ENCODE results near the gene PCDHGB6. TPM values are rescaled to one million over a fixed set of nuclear protein-coding genes. Genes with fewer than 3 reads are reported as not detected.
"Not testable (repeated sequence)": the region's sequence is repeated elsewhere in the genome, so short reads cannot be mapped to it uniquely, and the experiment has no call there.

PCDHGB6 gene
- total RNA-seq, 1 donor from 2014 or later, result 3.6 TPM

DNA sequence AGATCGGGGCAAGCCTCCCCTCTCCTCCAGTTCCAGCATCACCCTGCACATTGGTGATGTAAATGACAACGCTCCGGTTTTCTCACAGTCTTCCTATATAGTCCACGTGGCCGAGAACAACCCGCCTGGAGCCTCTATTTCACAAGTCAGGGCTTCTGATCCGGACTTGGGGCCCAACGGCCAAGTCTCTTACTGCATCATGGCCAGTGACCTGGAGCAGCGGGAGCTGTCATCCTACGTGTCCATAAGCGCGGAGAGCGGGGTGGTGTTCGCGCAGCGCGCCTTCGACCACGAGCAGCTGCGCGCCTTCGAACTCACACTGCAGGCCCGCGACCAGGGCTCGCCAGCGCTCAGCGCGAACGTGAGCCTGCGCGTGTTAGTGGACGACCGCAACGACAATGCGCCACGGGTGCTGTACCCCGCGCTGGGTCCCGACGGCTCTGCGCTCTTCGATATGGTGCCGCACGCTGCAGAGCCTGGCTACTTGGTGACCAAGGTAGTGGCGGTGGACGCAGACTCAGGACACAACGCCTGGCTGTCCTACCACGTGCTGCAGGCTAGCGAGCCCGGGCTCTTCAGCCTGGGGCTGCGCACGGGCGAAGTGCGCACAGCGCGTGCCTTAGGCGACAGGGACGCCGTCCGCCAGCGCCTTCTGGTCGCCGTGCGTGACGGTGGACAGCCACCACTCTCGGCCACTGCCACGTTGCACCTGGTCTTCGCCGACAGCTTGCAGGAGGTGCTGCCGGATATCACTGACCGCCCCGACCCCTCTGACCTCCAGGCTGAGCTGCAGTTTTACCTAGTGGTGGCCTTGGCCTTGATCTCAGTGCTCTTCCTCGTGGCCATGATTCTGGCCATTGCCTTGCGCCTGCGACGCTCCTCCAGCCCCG is 18.4 kb upstream of the PCDHGB6 start:
- H3K4me3 ChIP-seq (ENCODE audit: low read depth, low read length), result no peak overlapping the region
- no peak for DNase-seq (ENCODE audit: low read depth)
- TF ChIP-seq, protein P1, sequence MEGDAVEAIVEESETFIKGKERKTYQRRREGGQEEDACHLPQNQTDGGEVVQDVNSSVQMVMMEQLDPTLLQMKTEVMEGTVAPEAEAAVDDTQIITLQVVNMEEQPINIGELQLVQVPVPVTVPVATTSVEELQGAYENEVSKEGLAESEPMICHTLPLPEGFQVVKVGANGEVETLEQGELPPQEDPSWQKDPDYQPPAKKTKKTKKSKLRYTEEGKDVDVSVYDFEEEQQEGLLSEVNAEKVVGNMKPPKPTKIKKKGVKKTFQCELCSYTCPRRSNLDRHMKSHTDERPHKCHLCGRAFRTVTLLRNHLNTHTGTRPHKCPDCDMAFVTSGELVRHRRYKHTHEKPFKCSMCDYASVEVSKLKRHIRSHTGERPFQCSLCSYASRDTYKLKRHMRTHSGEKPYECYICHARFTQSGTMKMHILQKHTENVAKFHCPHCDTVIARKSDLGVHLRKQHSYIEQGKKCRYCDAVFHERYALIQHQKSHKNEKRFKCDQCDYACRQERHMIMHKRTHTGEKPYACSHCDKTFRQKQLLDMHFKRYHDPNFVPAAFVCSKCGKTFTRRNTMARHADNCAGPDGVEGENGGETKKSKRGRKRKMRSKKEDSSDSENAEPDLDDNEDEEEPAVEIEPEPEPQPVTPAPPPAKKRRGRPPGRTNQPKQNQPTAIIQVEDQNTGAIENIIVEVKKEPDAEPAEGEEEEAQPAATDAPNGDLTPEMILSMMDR (IDR thresholded peaks at IDR 0.05; ENCODE audit: insufficient read depth, low read length, poor library complexity, severe bottlenecking), result no peak
- peaks cover 15% of the 10 kb centered on the region for H3K27me3 ChIP-seq (ENCODE audit: control insufficient read depth, insufficient read depth, low read length)
- no peaks in the 10 kb centered on the region for H3K36me3 ChIP-seq (ENCODE audit: control insufficient read depth, insufficient read depth, low read length)

DNA sequence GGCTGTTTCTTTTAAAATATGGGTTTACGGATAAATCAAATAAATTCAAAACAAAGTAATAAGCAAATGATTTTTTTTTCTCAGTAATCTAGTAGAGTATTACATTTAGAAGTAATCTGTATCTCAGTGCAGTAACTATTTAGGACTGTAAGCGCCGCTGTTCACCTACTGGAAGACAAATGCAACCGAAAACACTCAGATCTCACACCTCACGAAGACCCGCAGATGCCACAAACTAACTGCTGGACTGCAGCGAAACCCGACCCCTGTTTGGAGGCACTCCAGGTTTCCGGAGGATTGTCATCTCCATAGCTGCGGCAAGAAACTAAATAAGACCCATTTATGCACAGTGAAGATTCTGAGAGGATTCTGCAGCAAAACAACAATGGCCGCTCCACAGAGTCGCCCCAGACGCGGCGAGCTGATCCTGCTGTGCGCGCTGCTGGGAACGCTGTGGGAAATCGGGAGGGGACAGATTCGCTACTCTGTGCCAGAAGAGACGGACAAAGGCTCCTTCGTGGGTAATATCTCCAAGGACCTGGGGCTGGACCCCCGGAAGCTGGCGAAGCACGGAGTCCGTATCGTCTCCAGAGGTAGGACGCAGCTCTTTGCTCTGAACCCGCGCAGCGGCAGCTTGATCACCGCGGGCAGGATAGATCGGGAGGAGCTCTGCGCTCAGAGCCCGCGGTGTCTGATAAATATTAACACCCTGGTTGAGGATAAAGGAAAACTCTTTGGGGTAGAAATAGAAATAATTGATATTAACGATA is 15.2 kb upstream of the PCDHGB6 start, which contains the start of gene PCDHGA8:
Gene PCDHGA8, plus strand, starts transcription at position 205 of the 770 bp plus-strand sequence. Its CDS starts 181 bp downstream, at position 386.
- TF ChIP-seq, protein P1 (IDR thresholded peaks at IDR 0.05; ENCODE audit: insufficient read depth, low read length, poor library complexity, severe bottlenecking), result no peak
- no peak within 1 kb of the TSS for H3K4me3 ChIP-seq (ENCODE audit: low read depth, low read length)
- peaks cover 14% of the 10 kb centered on the region for H3K27me3 ChIP-seq (ENCODE audit: control insufficient read depth, insufficient read depth, low read length)
- no peaks in the 10 kb centered on the region for H3K36me3 ChIP-seq (ENCODE audit: control insufficient read depth, insufficient read depth, low read length)
- DNase-seq (ENCODE audit: low read depth), result no peak

DNA sequence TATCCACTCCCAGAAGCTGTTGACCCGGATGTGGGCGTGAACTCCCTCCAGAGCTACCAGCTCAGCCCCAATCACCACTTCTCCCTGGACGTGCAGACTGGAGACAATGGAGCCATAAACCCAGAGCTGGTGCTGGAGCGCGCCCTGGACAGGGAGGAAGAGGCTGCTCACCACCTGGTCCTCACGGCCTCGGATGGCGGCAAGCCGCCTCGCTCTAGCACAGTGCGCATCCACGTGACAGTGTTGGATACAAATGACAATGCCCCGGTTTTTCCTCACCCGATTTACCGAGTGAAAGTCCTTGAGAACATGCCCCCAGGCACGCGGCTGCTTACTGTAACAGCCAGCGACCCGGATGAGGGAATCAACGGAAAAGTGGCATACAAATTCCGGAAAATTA is 14.6 kb upstream of the PCDHGB6 start:
- no peak for DNase-seq (ENCODE audit: low read depth)
- TF ChIP-seq, protein P1 (IDR thresholded peaks at IDR 0.05; ENCODE audit: insufficient read depth, low read length, poor library complexity, severe bottlenecking), result no peak
- H3K4me3 ChIP-seq (ENCODE audit: low read depth, low read length), result no peak overlapping the region
- peaks cover 14% of the 10 kb centered on the region for H3K27me3 ChIP-seq (ENCODE audit: control insufficient read depth, insufficient read depth, low read length)
- no peaks in the 10 kb centered on the region for H3K36me3 ChIP-seq (ENCODE audit: control insufficient read depth, insufficient read depth, low read length)

DNA sequence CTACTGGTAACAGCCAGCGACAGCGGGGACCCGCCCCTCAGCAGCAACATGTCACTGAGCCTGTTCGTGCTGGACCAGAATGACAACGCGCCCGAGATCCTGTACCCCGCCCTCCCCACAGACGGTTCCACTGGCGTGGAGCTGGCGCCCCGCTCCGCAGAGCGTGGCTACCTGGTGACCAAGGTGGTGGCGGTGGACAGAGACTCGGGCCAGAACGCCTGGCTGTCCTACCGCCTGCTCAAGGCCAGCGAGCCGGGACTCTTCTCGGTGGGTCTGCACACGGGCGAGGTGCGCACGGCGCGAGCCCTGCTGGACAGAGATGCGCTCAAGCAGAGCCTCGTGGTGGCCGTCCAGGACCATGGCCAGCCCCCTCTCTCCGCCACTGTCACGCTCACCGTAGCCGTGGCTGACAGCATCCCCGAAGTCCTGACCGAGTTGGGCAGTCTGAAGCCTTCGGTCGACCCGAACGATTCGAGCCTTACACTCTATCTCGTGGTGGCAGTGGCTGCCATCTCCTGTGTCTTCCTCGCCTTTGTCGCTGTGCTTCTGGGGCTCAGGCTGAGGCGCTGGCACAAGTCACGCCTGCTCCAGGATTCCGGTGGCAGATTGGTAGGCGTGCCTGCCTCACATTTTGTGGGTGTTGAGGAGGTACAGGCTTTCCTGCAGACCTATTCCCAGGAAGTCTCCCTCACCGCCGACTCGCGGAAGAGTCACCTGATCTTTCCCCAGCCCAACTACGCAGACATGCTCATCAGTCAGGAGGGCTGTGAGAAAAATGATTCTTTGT is 13.2 kb upstream of the PCDHGB6 start:
- peaks cover 12% of the 10 kb centered on the region for H3K27me3 ChIP-seq (ENCODE audit: control insufficient read depth, insufficient read depth, low read length)
- not testable (repeated sequence) for DNase-seq (ENCODE audit: low read depth); H3K36me3 ChIP-seq (ENCODE audit: control insufficient read depth, insufficient read depth, low read length); H3K4me3 ChIP-seq (ENCODE audit: low read depth, low read length)

DNA sequence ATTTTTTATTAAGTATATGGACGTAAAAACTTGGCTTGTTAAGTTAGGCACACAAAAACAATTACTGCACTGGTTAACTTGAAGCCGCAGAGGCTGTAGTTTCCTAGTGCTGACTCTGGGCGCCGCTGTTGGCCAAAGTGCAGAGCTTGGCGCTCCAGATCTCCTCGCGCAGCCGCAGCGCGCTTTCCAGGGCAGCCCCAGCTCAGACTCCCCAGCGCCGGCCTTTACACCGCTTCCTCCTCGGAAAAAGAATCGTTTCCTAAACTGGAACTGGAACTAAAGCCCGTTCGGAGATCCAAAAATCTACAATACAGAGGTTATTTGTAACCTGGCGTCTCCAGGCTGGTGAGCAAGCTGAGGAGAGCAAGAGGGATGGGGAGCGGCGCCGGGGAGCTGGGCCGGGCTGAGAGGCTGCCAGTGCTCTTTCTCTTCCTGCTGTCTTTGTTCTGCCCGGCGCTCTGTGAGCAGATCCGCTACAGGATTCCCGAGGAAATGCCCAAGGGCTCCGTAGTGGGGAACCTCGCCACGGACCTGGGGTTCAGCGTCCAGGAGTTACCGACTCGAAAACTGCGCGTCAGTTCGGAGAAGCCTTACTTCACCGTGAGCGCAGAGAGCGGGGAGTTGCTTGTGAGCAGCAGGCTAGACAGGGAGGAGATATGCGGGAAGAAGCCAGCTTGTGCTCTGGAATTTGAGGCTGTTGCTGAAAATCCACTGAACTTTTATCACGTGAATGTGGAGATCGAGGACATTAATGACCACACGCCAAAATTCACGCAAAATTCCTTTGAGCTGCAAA is 9.9 kb upstream of the PCDHGB6 start, which contains the start of gene PCDHGB5:
Gene PCDHGB5, plus strand, starts transcription at position 192 of the 796 bp plus-strand sequence. Its CDS starts 181 bp downstream, at position 373.
- Histone ChIP-seq H3K4me3 (ENCODE audit: low read depth, low read length) (peak within 1 kb of the TSS; percentile 30), H3K27me3 (ENCODE audit: control insufficient read depth, insufficient read depth, low read length) (peaks cover 17% of the 10 kb centered on the region)
- TF ChIP-seq, protein P1 (IDR thresholded peaks at IDR 0.05; ENCODE audit: insufficient read depth, low read length, poor library complexity, severe bottlenecking), result peak; percentile 58
- H3K36me3 ChIP-seq (ENCODE audit: control insufficient read depth, insufficient read depth, low read length); DNase-seq (ENCODE audit: low read depth): not testable (repeated sequence)
